B cell (primary cell): Measurements from ENCODE around the gene SGF29.
"Not testable (repeated sequence)": the region's sequence is repeated elsewhere in the genome, so short reads cannot be mapped to it uniquely, and the experiment has no call there.

Experiments
- CTCF ChIP-seq: fragments of 200-600 bp; IDR thresholded peaks from one replicate; pipeline ENCODE4 v1.8.0; 2022; ENCODE audit warnings: antibody characterized with exemption, mild to moderate bottlenecking
- EZH2 ChIP-seq: IDR thresholded peaks from 2 replicates; pipeline ENCODE4 v1.6.1; 2012; ENCODE audit warnings: borderline replicate concordance, low read depth, mild to moderate bottlenecking, moderate library complexity, low read length; ENCODE audit not compliant: insufficient read depth, poor library complexity, severe bottlenecking

DNA sequence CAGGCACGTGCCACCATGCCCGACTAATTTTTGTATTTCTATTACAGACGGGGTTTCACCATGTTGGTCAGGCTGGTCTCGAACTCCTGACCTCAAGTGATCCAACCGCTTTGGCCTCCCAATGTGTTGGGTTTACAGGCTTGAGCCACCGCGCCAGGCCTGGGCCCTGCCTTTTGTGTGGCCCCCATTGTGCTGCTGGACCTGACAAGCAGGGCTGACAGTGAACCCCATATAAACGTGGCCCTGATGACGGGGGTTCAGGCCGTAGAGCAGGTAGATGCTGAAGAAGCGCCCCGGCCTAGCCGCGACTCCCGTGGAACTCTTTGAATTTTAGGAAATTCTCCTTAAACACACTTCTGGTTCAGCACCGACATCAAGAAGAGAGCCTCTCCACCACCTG, 60.8 kb downstream of the SGF29 start:
- TF ChIP-seq EZH2, CTCF: not testable (repeated sequence)
